Thyroid gland (tissue), 4 donors: ENCODE measurements around the gene SLC37A1. TPM values are rescaled to one million over a fixed set of nuclear protein-coding genes. Genes with fewer than 3 reads are reported as not detected.
A peak's percentile ranks its signal among the peaks of the same experiment; 100 is the strongest.

Source experiments
- DNase-seq, 2 donors: peaks; one replicate each; pipeline ENCODE4 v3.0.0-alpha.2; 2019
- H3K27ac ChIP-seq, 3 donors: fragments of 200-600 bp; sonication (generic); 1 replicate in 2 of 3; 2 replicates in 1 of 3; pipeline ENCODE4 v1.5.1; 2016 to 2019; ENCODE audit warnings: mild to moderate bottlenecking in 1 of 3, moderate library complexity in 1 of 3
- H3K27me3 ChIP-seq: fragments of 200-600 bp; sonication (generic); one replicate; pipeline ENCODE4 v1.5.1; 2019
- H3K36me3 ChIP-seq, 2 donors: fragments of 200-600 bp; sonication (generic); one replicate each; pipeline ENCODE4 v1.5.1; 2016 to 2019
- H3K4me1 ChIP-seq, 2 donors: fragments of 200-600 bp; sonication (generic); one replicate each; pipeline ENCODE4 v1.5.1; 2017 to 2019
- H3K4me3 ChIP-seq, 3 donors: fragments of 200-600 bp; sonication (generic); replicated peaks in 1 of 3; 1 replicate in 2 of 3; 2 replicates in 1 of 3; pipeline ENCODE4 v1.5.1; 2016; ENCODE audit warnings: mild to moderate bottlenecking in 1 of 3
- H3K9me3 ChIP-seq: fragments of 200-600 bp; sonication (generic); one replicate; pipeline ENCODE4 v1.5.1; 2017
- POLR2A ChIP-seq, 2 donors: fragments of 450-650 bp; IDR thresholded peaks; one replicate each; pipeline ENCODE4 v1.6.1; 2017; ENCODE audit warnings: antibody characterized with exemption in 2 of 2, mild to moderate bottlenecking in 2 of 2, moderate library complexity in 1 of 2
- WGBS, 2 donors: methylation state at CpG; one replicate each; pipeline ENCODE4 v1.1.5; 2017; 5-methylcytosine and 5-hydroxymethylcytosine counted together
- intact Hi-C: fragments of 100-400 bp; cut with DNase I; formaldehyde crosslinking; loops from one replicate; pipeline ENCODE4 v1.15.1; 2023
- total RNA-seq, 4 donors: library from RNA; depleted of rRNA; stranded (reverse); fragments of >200 nt; gene quantifications; one replicate each; pipeline ENCODE4 v1.2.3, GENCODE V29; 2016
- TF ChIP-seq, protein P1 (sequence below), 6 experiments: fragments of 200-600 bp in 3 of 6; fragments of 450-650 bp in 3 of 6; sonication (generic) in 3 of 6; IDR thresholded peaks; one replicate each; pipeline ENCODE4 v1.5.1; 2016 to 2019; ENCODE audit warnings: antibody characterized with exemption in 6 of 6, mild to moderate bottlenecking in 2 of 6, inconsistent platforms in 1 of 6, moderate library complexity in 1 of 6

The SLC37A1 gene
- total RNA-seq, 4 donors from 2014 or later = 26.1 to 37.9 (median 34.9) TPM

DNA sequence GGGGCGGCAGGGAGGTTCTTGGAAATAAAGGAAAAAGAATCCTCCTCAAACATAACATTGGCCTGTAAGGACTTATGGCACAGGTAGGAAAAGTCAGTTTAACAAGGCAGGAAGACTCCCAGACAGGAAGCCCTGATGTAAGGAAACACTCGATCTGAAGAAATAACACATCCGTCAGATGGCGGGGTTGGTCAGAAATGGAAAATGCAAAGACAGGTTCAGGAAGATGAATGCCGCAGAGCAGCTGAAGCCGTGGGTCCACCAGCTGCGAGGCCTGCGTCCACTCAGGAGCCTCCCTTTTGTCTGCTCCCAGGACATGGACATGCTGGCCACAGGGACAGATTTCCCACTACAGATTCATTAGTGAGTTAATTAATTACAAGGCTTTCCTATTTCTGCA lies 21.5 kb upstream of the SLC37A1 start:
- peaks cover 5 to 12% of the 10 kb centered on the region in 2 donors for H3K4me1 ChIP-seq
- no peak overlapping the region for H3K27ac ChIP-seq
- no peak for DNase-seq
- no peaks in the 10 kb centered on the region for H3K27me3 ChIP-seq
- H3K4me3 ChIP-seq = no peak overlapping the region
- 76 to 85% methylated on average over 8 of the region's 8 CpGs for WGBS, 2 donors
- H3K36me3 ChIP-seq = no peaks in the 10 kb centered on the region
- no peaks in the 10 kb centered on the region for H3K9me3 ChIP-seq
- TF ChIP-seq, protein P1, sequence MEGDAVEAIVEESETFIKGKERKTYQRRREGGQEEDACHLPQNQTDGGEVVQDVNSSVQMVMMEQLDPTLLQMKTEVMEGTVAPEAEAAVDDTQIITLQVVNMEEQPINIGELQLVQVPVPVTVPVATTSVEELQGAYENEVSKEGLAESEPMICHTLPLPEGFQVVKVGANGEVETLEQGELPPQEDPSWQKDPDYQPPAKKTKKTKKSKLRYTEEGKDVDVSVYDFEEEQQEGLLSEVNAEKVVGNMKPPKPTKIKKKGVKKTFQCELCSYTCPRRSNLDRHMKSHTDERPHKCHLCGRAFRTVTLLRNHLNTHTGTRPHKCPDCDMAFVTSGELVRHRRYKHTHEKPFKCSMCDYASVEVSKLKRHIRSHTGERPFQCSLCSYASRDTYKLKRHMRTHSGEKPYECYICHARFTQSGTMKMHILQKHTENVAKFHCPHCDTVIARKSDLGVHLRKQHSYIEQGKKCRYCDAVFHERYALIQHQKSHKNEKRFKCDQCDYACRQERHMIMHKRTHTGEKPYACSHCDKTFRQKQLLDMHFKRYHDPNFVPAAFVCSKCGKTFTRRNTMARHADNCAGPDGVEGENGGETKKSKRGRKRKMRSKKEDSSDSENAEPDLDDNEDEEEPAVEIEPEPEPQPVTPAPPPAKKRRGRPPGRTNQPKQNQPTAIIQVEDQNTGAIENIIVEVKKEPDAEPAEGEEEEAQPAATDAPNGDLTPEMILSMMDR (IDR thresholded peaks at IDR 0.05) = no peak
- TF ChIP-seq POLR2A (IDR thresholded peaks at IDR 0.05) = no peak
- intact Hi-C loops = no loop called here

DNA sequence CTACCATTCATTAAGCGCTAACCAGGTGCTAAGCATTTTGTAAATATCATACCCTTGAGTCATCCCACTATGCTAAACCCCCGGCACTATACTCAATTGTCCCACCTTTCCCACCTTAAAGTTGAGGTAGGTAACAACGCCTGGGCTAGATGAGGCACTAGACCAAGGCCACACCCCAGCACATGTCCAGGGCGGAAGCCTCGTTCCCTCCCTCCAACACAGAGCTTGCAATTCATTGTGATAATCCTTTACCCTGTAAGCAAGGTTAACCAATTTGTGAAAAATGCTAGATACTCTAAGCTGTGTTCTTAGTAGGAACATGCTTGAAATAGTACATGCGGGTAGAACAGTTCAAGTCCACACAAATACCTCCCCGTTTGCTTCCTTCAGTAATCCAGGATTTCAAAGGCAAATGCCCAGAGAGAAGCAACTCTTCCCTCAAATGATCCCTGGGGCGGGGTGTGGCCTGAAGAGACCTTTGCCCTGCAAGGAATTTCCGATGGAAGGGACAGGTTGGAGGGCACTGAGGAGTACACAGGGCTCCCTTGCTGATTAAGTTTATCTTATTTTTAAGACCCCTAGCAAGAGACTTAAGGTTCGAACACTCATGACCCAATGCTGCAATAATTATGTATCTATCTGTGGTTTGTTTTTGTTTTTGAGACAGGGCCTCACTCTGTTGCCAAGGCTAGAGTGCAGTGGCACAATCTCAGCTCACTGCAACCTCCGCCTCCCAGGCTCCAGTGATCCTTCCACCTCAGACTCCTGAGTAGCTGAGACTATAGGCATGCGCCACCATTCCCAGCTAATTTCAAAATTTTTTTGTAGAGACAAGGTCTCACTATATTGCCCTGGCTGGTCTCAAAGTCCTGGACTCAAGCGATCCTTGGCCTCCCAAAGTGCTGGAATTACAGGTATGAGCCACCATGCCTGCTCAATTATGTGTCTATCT lies 20.3 kb upstream of the SLC37A1 start:
- peaks cover 5 to 12% of the 10 kb centered on the region in 2 donors for H3K4me1 ChIP-seq
- no peaks in the 10 kb centered on the region for H3K36me3 ChIP-seq
- no peak for DNase-seq
- TF ChIP-seq, protein P1 (IDR thresholded peaks at IDR 0.05) = no peak
- no peak for TF ChIP-seq POLR2A (IDR thresholded peaks at IDR 0.05)
- no peak overlapping the region for H3K4me3 ChIP-seq
- no peak overlapping the region for H3K27ac ChIP-seq
- intact Hi-C loops = no loop called here
- no peaks in the 10 kb centered on the region for H3K9me3 ChIP-seq
- H3K27me3 ChIP-seq = no peaks in the 10 kb centered on the region
- WGBS, 2 donors = 84 to 86% methylated on average over 13 of the region's 13 CpGs

DNA sequence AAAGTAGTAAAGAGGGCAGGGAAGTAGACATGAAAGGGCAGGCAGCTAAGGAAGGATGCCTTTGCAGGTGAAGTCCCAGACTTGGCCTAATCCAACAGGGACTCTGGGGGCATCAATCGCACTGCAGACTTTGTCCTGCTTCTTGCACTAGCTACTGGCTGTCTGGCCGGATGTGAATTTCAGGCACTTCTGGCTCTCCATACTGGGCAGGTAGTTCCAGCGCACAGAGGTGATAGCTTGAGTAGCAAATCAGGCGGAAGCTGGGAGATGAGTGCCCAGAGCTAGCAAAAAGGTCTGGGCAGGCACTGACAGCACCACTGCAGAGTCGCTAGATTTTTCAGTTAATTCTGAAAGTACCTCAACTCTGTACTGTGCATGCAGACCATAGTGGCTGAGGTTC lies 18.6 kb upstream of the SLC37A1 start:
- Histone ChIP-seq H3K27ac (no peak overlapping the region), H3K27me3 (no peaks in the 10 kb centered on the region), H3K4me3 (no peak overlapping the region), H3K4me1 (peaks cover 5 to 12% of the 10 kb centered on the region in 2 donors), H3K9me3 (no peaks in the 10 kb centered on the region), H3K36me3 (no peaks in the 10 kb centered on the region)
- intact Hi-C loops = no loop called here
- no peak for DNase-seq
- TF ChIP-seq, protein P1 (IDR thresholded peaks at IDR 0.05) = no peak
- TF ChIP-seq POLR2A (IDR thresholded peaks at IDR 0.05) = no peak
- 95 to 97% methylated on average over 5 of the region's 5 CpGs for WGBS, 2 donors

DNA sequence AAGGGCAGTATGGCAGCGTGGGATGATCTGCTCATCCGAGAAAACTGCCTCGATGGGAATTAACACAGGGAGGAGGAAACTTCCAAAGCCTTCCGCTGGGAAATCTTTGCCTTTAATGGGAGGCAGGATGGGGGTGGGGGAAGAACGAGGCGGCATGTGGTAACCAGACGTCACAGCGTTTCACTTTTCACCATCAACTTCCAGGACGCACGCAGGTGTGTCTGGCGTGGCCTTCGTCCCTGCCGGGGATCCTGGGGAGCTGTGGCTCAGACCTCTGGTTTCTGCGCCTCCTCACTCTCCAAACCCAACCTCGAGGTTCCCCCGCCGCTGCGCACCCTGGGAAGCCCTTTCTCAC lies 17.9 kb upstream of the SLC37A1 start:
- 3% methylated on average over 18 of the region's 18 CpGs for WGBS, 2 donors
- H3K27me3 ChIP-seq = no peaks in the 10 kb centered on the region
- H3K9me3 ChIP-seq = no peaks in the 10 kb centered on the region
- H3K36me3 ChIP-seq = no peaks in the 10 kb centered on the region
- peak overlapping the region; percentile 13 to 47 (median 30) for H3K4me3 ChIP-seq
- intact Hi-C loops = no loop called here
- DNase-seq = no peak
- H3K27ac ChIP-seq = no peak overlapping the region
- H3K4me1 ChIP-seq = peaks cover 5 to 12% of the 10 kb centered on the region in 2 donors
- TF ChIP-seq, protein P1 (IDR thresholded peaks at IDR 0.05) = no peak
- TF ChIP-seq POLR2A (IDR thresholded peaks at IDR 0.05) = no peak
